Measurements from ENCODE around the gene MAPT.

The MAPT gene

GRCh38 chr17:45973099-45973780 lies 78.9 kb downstream of the MAPT start:
- no peak for DNase-seq (ENCODE audit: low read depth)

DNA sequence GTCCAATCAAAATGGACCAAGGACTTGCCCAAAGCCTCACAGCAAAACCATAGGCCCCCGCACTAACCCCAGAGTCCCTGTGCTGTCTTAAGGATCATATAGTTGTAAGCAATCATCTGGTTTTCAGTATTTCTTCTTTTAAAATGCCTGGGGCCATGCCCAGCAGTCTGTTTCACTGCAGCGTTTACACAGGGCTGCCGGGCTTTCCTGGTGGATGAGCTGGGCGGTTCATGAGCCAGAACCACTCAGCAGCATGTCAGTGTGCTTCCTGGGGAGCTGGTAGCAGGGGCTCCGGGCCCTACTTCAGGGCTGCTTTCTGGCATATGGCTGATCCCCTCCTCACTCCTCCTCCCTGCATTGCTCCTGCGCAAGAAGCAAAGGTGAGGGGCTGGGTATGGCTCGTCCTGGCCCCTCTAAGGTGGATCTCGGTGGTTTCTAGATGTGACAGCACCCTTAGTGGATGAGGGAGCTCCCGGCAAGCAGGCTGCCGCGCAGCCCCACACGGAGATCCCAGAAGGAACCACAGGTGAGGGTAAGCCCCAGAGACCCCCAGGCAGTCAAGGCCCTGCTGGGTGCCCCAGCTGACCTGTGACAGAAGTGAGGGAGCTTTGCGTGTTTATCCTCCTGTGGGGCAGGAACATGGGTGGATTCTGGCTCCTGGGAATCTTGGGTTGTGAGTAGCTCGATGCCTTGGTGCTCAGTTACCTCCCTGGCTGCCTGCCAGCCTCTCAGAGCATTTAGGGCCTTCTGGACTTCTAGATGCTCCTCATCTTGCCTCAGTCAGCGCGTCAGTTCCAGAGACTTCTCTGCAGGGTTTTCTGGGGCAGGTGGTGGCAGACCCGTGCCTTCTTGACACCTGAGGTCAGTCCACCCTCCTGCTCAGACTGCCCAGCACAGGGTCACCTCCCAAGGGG lies 79.8 kb downstream of the MAPT start:
- no peak for DNase-seq (ENCODE audit: low read depth)

DNA sequence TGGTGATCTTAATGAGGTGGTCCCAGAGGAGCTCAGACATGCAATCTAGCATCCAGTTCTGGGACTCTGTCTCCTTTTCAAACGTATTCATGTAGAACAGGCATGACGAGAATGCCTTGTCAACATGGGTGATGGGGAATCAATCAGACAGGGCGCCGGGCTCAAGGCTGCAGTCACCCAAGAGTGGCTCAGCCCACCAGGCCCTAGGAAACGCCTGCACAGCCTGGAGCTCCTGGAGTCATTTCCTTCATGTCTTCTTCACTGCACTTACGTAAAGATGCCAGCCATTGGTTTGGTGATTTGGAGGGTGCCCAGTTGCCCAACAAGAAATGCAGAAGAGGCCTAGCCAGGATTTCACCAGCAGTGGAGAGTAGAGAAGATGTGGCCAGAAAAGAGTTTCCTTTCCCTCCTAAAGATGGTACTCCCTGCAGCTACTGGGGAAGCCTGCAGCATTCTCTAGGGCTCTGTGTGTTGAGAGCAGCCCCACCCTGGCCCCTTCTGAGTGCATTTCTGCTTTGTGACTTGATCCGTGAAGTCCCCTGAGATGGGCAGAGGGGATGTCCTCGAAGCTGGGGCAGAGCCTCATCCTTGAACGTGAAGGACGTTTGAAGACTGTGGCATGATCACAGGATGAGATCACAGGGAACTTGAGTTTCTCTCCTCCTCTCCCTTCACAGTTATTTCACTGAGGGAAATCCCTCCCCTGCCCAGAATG lies 80.7 kb downstream of the MAPT start:
- no peak for DNase-seq (ENCODE audit: low read depth)

GRCh38 chr17:45975640-45976295 lies 81.4 kb downstream of the MAPT start:
- no peak for DNase-seq (ENCODE audit: low read depth)

DNA sequence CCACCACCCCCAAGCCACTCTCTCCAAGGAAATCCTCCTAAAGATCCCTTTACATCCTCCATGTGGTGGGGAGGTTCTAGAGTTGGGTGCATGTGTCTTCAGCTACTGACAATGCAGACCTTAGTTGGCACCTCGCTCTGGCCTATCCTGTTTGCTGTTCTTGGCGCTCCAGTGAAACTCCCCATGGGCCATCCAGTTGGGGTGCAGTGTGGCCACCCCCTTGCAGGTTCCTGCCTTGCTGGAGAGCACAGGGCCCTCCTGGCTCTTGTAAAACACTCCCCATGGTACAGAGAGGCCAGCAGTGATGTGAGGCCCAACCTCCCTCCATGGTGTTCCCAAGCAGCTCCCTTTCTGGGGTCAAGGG lies 82.0 kb downstream of the MAPT start:
- DNase-seq (ENCODE audit: low read depth), result no peak

DNA sequence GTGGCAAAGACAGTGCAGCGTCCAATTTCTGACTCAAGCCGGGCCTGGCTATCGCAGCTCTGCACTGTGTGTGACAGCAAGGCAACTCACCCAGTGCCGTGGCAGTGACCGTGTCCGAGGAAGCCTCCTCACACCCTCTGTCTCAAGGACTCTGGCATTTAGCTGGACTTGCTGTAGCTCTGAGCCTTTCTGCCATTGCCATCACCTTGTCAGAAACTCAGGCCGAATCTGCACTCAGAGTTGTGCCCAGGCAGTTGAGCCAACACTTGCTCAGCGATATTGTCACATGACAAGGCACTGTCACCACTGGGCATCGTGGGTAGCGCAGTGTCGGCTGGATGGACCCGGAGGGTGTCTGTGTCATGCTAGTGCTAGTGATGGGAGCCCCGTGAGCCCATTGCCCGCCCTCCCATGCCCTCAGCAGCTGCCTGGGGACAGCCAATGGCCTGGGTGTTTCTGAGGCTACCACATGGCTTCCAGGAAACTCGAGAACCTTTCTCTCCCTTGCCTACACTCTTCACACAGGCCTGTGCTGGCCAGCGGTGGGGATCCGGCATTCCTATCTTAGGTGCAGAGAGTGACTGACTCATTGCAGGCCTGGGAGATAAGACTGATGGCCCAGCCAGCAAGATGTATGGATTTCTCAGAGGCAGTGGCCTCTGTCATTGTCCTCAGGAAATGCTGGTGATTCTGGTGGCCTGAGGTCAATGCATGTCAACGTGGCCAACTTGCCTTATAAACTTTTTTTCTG lies 82.6 kb downstream of the MAPT start:
- DNase-seq (ENCODE audit: low read depth), result peak; percentile 1

GRCh38 chr17:45977506-45977824 lies 83.1 kb downstream of the MAPT start:
- DNase-seq (ENCODE audit: low read depth), result no peak

DNA sequence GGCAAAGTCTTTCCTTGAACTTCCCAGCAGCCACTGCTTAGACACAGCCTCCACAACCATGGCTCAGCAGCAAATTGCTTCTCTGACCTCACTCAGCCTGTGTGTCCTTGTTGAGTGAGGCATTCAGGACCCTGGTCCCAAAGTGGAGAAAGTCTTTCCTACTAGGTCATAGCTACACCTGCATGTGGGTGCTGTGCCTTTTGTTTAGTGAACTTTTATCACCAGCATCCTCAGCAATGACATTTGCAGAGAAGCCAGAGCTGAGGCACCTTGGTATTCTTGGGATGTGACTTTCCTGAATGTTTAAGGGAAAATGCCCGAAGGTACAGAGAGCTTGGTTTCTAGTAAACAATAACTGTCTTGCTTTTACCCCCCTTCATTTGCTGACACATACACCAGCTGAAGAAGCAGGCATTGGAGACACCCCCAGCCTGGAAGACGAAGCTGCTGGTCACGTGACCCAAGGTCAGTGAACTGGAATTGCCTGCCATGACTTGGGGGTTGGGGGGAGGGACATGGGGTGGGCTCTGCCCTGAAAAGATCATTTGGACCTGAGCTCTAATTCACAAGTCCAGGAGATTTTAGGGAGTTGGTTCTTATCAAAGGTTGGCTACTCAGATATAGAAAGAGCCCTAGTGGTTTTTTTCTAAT lies 83.7 kb downstream of the MAPT start:
- DNase-seq (ENCODE audit: low read depth), result no peak

DNA sequence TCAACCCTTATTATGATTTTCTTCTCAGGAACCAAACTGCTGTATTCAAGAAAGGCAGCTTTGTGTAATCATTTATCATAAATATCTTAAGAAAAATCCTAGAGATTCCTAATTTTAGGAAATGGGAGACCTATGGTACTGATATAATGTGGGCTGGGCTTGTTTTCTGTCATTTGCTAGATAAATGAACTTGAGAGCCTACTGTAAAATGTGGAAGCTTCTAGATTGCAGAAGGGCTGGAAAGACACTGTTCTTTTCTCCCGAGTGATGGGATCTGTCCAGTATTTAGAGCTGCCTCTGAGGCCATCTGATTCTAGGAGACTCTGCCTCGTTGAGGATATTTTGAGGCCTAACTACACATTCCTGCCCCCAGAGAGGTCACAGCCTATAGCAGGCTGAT lies 84.8 kb downstream of the MAPT start:
- no peak for DNase-seq (ENCODE audit: low read depth)

GRCh38 chr17:45980855-45981254 lies 86.5 kb downstream of the MAPT start:
- no peak for DNase-seq (ENCODE audit: low read depth)

- no peak for DNase-seq (ENCODE audit: low read depth)
These were observed 87.0 kb downstream of the MAPT start for GRCh38 chr17:45981306-45981705.

DNA sequence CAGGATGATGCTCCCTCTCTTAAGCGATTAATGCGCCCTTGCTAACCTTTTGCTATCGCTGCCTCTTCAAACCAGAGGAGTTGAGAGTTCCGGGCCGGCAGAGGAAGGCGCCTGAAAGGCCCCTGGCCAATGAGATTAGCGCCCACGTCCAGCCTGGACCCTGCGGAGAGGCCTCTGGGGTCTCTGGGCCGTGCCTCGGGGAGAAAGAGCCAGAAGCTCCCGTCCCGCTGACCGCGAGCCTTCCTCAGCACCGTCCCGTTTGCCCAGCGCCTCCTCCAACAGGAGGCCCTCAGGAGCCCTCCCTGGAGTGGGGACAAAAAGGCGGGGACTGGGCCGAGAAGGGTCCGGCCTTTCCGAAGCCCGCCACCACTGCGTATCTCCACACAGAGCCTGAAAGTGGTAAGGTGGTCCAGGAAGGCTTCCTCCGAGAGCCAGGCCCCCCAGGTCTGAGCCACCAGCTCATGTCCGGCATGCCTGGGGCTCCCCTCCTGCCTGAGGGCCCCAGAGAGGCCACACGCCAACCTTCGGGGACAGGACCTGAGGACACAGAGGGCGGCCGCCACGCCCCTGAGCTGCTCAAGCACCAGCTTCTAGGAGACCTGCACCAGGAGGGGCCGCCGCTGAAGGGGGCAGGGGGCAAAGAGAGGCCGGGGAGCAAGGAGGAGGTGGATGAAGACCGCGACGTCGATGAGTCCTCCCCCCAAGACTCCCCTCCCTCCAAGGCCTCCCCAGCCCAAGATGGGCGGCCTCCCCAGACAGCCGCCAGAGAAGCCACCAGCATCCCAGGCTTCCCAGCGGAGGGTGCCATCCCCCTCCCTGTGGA lies 88.6 kb downstream of the MAPT start:
- no peak for DNase-seq (ENCODE audit: low read depth)

GRCh38 chr17:45983614-45984310 lies 89.4 kb downstream of the MAPT start:
- no peak for DNase-seq (ENCODE audit: low read depth)

GRCh38 chr17:45984368-45984767 lies 90.0 kb downstream of the MAPT start:
- no peak for DNase-seq (ENCODE audit: low read depth)

- DNase-seq (ENCODE audit: low read depth), result no peak
These were observed 91.1 kb downstream of the MAPT start for GRCh38 chr17:45985447-45985846.

GRCh38 chr17:45986056-45986455 lies 91.7 kb downstream of the MAPT start:
- DNase-seq (ENCODE audit: low read depth), result no peak

GRCh38 chr17:45987706-45988105 lies 93.4 kb downstream of the MAPT start:
- DNase-seq (ENCODE audit: low read depth), result no peak

GRCh38 chr17:45989759-45990158 lies 95.4 kb downstream of the MAPT start:
- no peak for DNase-seq (ENCODE audit: low read depth)

DNA sequence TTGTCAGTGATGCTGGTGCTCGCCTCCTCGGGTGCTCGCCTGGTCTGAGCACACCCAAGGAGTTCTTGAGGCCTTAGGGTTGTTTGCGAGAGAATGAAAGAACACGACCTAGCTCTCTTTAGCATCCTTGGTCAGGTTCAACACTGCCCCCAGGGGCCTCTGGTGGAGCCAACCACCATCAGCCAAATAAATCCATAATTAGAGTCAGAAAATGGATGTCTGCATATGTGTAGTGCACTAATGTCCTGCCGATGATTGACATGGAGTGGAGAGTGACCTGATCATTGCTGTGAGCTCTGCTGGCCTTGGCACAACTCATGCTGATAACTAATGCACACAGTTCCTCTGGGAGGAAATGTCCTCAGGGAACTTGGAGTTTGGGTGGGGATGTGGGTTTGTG lies 96.5 kb downstream of the MAPT start:
- DNase-seq (ENCODE audit: low read depth), result no peak

DNA sequence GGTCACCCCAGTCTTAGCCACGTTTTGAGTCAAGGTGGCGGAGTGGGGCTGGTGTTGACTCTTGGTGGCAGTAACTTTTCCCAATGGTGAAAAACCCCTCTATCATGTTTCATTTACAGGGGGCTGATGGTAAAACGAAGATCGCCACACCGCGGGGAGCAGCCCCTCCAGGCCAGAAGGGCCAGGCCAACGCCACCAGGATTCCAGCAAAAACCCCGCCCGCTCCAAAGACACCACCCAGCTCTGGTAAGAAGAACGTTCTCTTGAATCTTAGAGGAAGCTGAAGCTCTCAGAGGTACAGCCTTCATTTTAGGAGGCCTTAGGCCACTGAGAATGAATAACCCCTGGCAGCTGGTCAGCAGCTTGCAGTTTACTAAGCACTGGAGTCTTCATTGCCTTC lies 97.0 kb downstream of the MAPT start:
- no peak for DNase-seq (ENCODE audit: low read depth)

Measured in non-pigmented ciliary epithelial cell (primary cell).